T-helper 17 cell (primary cell): Measurements from ENCODE around the gene ELF5. TPM values are rescaled to one million over a fixed set of nuclear protein-coding genes. Genes with fewer than 3 reads are reported as not detected.

Source experiments
- ATAC-seq: fragments of 150-1000 bp; cut with Tn5 transposase; 2 replicates; pipeline ENCODE4 v1.10.0; 2021; ENCODE audit warnings: mild to moderate bottlenecking, moderate library complexity
- DNase-seq, 3 donors: peaks; one replicate each; pipeline versions ENCODE4 v3.0.0 to v3.0.0-alpha.2; 2020 to 2021
- H3K9me3 ChIP-seq: one replicate; pipeline ENCODE4 v1.7.0; 2013; ENCODE audit warnings: low read length, mild to moderate bottlenecking; ENCODE audit not compliant: control insufficient read depth, poor library complexity, severe bottlenecking
- H3K27ac Mint-ChIP-seq: one replicate; pipeline ENCODE4 v1.8.0; 2022; ENCODE audit warnings: mild to moderate bottlenecking, moderate library complexity, mixed read lengths
- H3K27me3 Mint-ChIP-seq: one replicate; pipeline ENCODE4 v1.8.0; 2022; ENCODE audit warnings: mixed read lengths
- H3K36me3 Mint-ChIP-seq: one replicate; pipeline ENCODE4 v1.8.0; 2022; ENCODE audit warnings: low read depth, mixed read lengths
- H3K4me1 Mint-ChIP-seq: one replicate; pipeline ENCODE4 v1.8.0; 2022; ENCODE audit warnings: mild to moderate bottlenecking, mixed read lengths
- H3K4me3 Mint-ChIP-seq: one replicate; pipeline ENCODE4 v1.8.0; 2022; ENCODE audit warnings: mild to moderate bottlenecking, moderate library complexity, mixed read lengths
- total RNA-seq, 4 donors: library from RNA in 2 of 4; stranded (reverse) in 2 of 4; gene quantifications; one replicate each; pipeline ENCODE4 v1.2.3 and lab custom pipeline; 2022 to 2026

Gene ELF5
- total RNA-seq, 2 donors from 2014 or later, result not detected

DNA sequence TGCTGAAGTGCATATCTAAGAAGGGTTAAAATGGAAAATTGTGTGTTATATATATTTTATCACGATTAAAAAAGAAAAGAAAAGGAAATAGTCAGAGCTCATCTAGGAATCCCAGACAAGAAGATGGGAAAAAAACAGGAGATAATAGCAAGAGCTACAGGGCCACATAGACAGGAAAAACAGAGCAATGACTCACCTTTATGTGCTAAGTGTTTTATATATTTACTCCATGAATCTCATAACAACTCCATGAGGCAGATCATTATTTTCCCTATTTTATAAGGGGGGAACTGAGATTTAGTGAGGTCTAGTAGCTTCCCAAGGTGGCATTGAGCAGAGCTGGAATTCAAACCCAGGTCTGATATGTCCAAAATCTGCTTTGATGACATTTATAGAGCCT, 18.1 kb upstream of the ELF5 start:
- H3K27me3 Mint-ChIP-seq, result peaks cover 17% of the 10 kb centered on the region
- H3K4me3 Mint-ChIP-seq, result no peak overlapping the region
- H3K27ac Mint-ChIP-seq, result no peak overlapping the region
- DNase-seq (no peak), ATAC-seq (no peak)
- H3K9me3 ChIP-seq, result peaks cover 3% of the 10 kb centered on the region
- H3K36me3 Mint-ChIP-seq, result no peaks in the 10 kb centered on the region
- no peaks in the 10 kb centered on the region for H3K4me1 Mint-ChIP-seq

DNA sequence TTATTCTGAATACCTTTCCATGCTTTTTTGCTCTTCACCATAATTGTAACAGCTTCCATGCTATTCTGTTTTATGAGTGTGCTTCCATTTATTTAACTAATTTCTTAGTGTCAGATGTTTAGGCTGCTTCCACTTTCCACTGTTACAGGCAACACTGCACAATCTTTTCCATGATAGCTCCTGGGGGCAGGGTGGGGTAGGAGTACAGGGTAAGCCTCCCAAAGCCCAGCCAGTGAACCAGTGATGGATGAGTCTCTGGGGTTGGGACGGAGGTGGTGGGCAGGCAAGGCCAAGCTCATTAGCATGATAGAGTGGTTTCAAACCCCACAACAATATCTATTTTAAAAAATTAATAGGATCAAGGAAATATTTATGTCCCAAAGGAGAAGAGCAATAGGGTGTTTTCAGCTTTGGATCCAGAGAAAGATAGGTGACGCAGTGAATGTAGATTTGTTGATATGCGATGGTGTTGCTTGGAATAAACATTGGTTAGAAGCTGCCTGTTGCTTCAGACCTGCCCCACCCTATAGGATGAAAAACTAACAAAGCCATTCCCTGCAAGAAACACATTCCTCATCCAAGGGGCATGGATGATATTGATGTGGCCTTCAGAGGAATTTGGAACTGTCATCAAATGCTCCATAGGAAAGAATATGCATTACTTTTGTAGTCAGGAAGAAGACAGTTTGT, 17.1 kb upstream of the ELF5 start:
- no peak overlapping the region for H3K27ac Mint-ChIP-seq
- H3K27me3 Mint-ChIP-seq, result peaks cover 26% of the 10 kb centered on the region
- H3K9me3 ChIP-seq, result peaks cover 3% of the 10 kb centered on the region
- H3K4me3 Mint-ChIP-seq, result no peak overlapping the region
- peaks cover 2% of the 10 kb centered on the region for H3K4me1 Mint-ChIP-seq
- ATAC-seq, result no peak
- no peaks in the 10 kb centered on the region for H3K36me3 Mint-ChIP-seq
- no peak for DNase-seq

DNA sequence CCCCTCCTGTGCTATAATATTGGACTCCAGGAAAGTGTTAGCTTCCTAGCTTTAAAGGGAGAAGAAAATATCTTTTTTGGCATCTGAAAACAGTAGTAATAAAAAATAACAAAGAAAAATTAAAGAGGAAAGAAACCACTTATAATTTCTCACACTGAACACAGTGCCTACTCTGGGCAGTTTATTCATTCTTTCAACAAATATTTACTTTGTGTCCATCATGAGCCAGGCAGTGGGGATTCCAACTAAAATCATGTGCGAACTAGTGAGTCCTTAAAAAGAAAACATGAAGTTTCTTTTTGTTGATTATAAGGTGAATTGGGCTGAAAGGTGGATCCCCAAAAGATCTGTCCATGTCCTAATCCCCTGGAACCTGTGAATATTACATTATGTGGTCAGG, 16.0 kb upstream of the ELF5 start:
- peaks cover under 1% of the 10 kb centered on the region for H3K9me3 ChIP-seq
- H3K27ac Mint-ChIP-seq, result no peak overlapping the region
- H3K4me1 Mint-ChIP-seq, result peaks cover 2% of the 10 kb centered on the region
- H3K36me3 Mint-ChIP-seq, result no peaks in the 10 kb centered on the region
- DNase-seq, result no peak
- no peak overlapping the region for H3K4me3 Mint-ChIP-seq
- ATAC-seq, result no peak
- peaks cover 30% of the 10 kb centered on the region for H3K27me3 Mint-ChIP-seq

DNA sequence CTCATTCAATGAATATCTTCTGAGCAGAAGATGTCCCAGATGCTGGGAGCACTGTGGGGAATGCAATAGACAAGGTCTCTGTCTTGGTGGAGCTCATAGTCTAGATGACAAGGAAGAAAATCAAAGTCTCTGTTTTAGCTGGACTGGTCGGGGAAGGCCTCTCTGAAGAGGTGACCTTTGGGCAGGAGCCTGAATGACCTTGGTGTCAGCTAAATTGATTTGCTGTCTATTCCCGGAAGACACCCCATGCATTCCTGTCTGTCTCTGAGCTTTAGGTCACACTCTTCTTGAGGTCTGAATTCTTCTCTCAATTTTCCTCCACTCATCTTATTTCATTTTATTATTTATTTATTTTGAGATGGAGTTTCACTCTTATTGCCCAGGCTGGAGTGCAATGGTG, 14.5 kb upstream of the ELF5 start:
- DNase-seq (no peak), ATAC-seq (no peak)
- Mint-ChIP-seq H3K36me3 (no peaks in the 10 kb centered on the region), H3K27ac (no peak overlapping the region), H3K27me3 (peaks cover 31% of the 10 kb centered on the region), H3K4me1 (peaks cover 2% of the 10 kb centered on the region), H3K4me3 (no peak overlapping the region)
- no peaks in the 10 kb centered on the region for H3K9me3 ChIP-seq

DNA sequence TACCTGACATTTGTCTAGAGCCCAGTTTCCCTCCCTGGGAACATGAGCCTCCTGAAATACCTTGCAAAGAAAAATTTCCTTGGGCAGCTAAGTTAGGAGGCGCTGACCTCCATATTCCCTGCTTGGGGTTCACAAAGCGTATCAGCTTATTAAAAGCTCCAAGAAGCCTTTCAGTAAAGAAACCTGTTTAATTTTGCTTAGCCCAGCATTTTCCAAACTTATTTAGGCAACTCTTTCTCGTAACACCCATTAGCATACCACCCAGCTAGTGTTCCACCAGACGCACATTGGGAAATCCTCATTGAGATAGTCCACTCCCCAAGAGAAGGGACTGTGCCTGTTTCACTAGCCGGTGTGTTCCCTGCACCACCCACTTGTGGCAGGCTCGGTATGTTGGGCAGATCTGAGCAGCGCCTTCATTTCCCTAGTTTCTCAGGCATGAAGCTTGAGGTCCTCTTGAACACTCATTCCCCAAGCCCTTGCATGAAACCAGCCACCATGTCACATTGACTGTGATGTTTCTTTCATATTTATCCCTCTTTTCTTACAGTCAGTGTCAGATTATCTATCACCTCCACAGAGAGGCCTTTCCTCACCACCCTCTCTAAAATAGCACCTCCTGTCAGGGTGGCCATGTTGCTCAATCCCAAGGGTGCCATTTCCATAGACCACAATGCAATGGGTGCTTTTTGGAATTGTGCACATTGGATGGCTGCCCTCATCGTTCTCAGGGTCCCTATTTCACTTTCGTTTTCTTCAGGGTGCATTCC, 12.5 kb upstream of the ELF5 start:
- Mint-ChIP-seq H3K27me3 (peaks cover 31% of the 10 kb centered on the region), H3K4me1 (peaks cover 5% of the 10 kb centered on the region), H3K4me3 (no peak overlapping the region), H3K27ac (no peak overlapping the region), H3K36me3 (peaks cover 2% of the 10 kb centered on the region)
- no peaks in the 10 kb centered on the region for H3K9me3 ChIP-seq
- ATAC-seq, result no peak
- no peak for DNase-seq

DNA sequence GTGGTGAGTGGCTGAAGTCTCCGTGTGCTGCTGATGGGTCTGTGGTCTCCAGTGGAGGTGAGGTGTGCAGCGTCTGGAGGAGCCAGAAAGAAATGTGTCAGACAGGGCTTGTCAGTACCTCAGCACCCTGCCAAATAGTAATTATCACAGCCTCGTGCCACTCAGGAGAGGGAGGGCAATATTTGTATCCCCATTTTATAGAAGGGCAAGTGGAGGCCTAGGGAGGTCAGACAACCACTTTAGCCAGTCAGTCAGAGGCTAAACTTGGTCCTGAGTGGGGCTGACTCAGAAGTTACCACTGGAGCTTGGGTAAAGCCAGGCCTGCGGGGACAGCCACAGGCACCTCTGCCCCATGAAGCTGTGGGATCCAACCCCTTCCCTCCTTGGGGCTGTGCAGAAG, 11.5 kb upstream of the ELF5 start:
- H3K36me3 Mint-ChIP-seq, result peaks cover 2% of the 10 kb centered on the region
- H3K9me3 ChIP-seq, result no peaks in the 10 kb centered on the region
- H3K27ac Mint-ChIP-seq, result no peak overlapping the region
- peaks cover 28% of the 10 kb centered on the region for H3K27me3 Mint-ChIP-seq
- peaks cover 5% of the 10 kb centered on the region for H3K4me1 Mint-ChIP-seq
- no peak for ATAC-seq
- no peak for DNase-seq
- H3K4me3 Mint-ChIP-seq, result no peak overlapping the region

DNA sequence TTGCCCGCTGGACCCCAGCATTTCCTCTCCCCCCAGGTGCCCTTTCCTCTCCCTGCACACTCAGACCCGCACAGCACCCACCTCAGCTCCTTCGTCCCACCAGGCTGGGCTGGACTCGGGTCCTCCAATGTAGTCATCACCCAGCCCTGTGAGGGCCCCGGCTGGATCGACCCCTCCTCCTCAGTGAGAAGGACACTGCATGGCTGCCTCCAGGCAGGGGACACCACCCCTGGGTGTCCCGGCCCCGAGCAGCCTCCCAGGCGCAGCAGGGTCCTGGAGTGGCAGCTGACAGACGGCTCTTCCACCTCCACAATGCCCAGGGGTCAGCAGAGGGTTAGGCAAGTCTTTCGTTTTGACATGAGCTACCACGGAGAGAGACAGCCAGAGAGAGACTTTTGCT, 11.1 kb upstream of the ELF5 start:
- no peak overlapping the region for H3K27ac Mint-ChIP-seq

DNA sequence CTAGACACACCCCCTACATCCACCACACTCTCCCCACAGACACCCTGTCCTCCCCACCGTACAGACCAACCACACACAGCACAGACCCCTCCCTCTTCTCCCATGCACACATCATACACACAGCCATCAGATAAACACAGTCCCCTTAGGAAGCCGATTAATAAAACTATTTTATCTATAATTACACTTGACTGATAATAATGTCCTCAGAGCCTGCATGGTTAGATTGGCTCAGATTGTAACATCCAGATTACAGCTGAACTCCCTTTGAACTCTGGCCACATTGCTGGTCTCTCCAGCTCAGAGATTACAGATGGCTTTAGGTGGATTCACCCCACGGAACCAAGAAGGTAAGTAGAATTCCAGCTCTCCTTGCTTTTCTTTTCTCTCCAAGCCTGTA, 9.5 kb upstream of the ELF5 start:
- Mint-ChIP-seq H3K36me3 (peaks cover 2% of the 10 kb centered on the region), H3K27ac (no peak overlapping the region), H3K4me1 (peaks cover 5% of the 10 kb centered on the region), H3K4me3 (no peak overlapping the region), H3K27me3 (peaks cover 16% of the 10 kb centered on the region)
- DNase-seq (no peak), ATAC-seq (no peak)
- H3K9me3 ChIP-seq, result no peaks in the 10 kb centered on the region

More for the DNA sequence above, 11.1 kb upstream of the ELF5 start:
- Mint-ChIP-seq H3K36me3 (peaks cover 2% of the 10 kb centered on the region), H3K4me3 (no peak overlapping the region), H3K27me3 (peaks cover 24% of the 10 kb centered on the region), H3K4me1 (peaks cover 5% of the 10 kb centered on the region)
- ATAC-seq (no peak), DNase-seq (no peak)
- no peaks in the 10 kb centered on the region for H3K9me3 ChIP-seq

DNA sequence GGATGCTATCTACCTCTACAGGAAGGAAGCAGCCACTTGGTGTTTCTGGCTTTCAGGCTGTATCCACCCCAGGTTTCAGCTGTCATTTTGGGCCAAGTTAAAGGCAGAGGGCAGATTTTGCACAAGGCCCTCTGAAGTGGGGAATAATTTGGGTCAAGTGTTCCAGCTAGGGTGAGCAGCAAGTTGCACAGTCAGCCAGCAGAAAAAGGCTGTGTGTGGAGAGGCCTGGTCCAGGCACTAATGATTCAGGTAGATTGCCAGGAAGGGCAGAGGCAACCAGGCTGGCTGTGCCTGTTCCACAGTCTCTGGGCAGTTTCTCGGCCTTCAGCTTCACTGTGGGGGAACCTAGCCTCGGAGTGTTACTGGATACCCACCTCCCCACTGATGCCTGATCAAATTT, 8.6 kb upstream of the ELF5 start:
- no peak for DNase-seq
- peaks cover 3% of the 10 kb centered on the region for H3K9me3 ChIP-seq
- no peak overlapping the region for H3K27ac Mint-ChIP-seq
- no peak for ATAC-seq
- peaks cover 5% of the 10 kb centered on the region for H3K4me1 Mint-ChIP-seq
- H3K36me3 Mint-ChIP-seq, result peaks cover 2% of the 10 kb centered on the region
- H3K4me3 Mint-ChIP-seq, result no peak overlapping the region
- H3K27me3 Mint-ChIP-seq, result peaks cover 23% of the 10 kb centered on the region

DNA sequence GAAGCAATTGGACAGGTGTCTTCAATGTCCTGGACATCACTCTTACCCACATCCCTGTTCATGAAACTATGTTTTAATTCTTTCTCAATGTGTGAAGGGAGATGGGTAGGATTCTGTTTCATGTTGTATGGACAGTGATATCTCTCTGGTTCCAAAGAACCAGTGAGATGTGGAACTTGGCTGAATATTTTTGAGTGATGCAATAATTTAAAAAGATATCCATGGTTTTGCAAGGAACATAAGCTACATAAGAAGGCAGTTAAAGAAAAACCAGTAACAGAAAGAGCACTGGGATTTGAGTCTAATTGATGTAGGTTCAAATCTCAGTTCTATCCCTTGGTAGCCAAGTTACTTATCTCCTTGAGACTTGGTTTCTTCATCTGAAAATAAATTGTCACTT, 7.7 kb upstream of the ELF5 start:
- peaks cover 22% of the 10 kb centered on the region for H3K27me3 Mint-ChIP-seq
- DNase-seq (no peak), ATAC-seq (no peak)
- H3K36me3 Mint-ChIP-seq, result peaks cover 2% of the 10 kb centered on the region
- H3K27ac Mint-ChIP-seq, result no peak overlapping the region
- peaks cover 3% of the 10 kb centered on the region for H3K4me1 Mint-ChIP-seq
- H3K4me3 Mint-ChIP-seq, result no peak overlapping the region
- H3K9me3 ChIP-seq, result peaks cover 3% of the 10 kb centered on the region

DNA sequence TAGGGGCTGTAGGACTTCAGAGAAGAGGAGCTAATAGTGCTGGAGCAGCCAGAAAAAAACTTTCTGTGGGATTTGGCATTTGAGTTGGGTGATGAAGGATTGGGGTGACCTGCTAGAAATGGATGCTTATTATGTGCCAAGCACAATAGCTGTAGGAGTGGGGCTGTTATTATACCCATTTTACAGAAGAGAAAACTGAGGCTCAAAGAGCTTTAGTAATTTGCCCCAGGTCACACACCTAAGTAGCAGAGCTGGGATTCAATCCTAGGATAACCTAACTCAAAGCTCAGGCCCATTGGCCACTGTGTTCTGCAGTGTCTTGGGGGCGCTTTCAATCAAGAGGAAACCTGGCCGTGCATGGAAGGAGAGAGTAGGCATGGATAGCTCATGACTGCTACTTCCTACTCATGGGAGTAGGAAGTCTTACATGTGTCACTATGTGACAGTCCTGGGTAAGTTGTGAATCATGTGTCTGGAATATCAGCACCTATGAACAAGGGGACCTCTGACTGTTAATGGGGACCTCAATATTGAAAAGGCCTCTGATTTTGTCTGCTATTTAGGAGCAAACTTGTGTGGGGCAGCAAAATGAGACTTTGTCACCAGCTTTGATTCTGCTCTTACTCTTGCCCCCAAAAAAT, 6.1 kb upstream of the ELF5 start:
- Mint-ChIP-seq H3K36me3 (peaks cover 2% of the 10 kb centered on the region), H3K27ac (no peak overlapping the region), H3K27me3 (peaks cover 21% of the 10 kb centered on the region), H3K4me1 (peaks cover 3% of the 10 kb centered on the region), H3K4me3 (no peak overlapping the region)
- H3K9me3 ChIP-seq, result peaks cover 3% of the 10 kb centered on the region
- ATAC-seq, result no peak
- no peak for DNase-seq

DNA sequence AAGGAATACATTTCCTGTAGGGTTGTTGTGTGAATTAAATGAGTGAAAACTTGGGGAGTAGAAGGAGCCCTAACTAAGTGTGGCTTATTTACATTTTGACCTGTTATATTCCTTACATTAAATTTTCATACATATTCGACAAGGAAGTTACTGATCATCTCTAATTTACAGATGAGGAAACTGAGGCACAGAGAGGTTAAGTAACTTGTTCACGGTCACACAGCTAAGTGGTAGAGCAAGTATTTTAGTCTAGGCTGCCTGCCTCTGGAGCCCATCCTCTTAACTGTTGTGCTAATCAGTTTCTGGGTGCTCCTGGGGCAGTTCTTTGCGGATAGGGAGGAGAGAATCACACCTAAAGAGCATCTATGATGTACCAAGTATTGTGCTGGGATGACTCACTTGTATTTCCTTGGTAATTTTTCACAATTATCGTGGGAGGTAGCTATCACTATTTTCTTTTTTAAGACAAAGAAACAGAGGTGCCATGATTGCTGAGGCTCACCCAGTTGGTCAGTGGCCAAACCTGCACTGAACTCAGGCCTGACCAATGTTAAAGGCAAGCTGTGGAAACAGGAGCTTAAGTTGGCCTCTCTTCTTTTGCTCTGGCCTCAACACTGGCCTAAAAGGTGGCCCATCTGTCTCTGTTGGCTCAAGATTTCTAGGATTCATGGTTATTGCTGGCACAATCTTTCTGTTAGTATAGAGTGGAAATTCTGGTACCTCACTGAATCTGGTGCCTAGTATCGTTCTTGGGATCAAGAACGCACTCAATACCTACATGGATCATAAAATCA, 2.9 kb upstream of the ELF5 start:
- Mint-ChIP-seq H3K27me3 (peaks cover 24% of the 10 kb centered on the region), H3K27ac (no peak overlapping the region), H3K4me1 (no peaks in the 10 kb centered on the region), H3K4me3 (no peak overlapping the region), H3K36me3 (no peaks in the 10 kb centered on the region)
- DNase-seq (no peak), ATAC-seq (no peak)
- H3K9me3 ChIP-seq, result peaks cover 6% of the 10 kb centered on the region

DNA sequence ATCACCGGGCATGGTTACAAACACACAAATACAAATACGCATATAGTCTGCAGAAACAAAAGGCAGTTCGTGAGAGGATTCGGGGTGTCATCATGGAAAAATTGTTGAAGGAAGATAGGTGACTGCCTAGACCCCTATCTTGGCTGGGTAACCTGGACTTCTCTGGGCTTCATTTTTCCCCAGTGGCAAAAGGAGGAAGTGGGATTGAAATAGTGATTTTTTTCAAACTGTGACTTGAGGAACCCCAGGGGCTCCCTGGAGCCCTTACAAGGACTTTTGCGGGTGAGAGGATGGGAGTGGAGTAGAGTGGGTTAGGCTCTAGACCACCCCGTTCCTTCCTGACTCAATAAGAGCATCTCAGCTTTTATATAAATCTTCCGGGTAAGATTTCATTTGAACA, 1.0 kb upstream of the ELF5 start:
- ATAC-seq, result no peak
- Mint-ChIP-seq H3K36me3 (no peaks in the 10 kb centered on the region), H3K27me3 (peaks cover 24% of the 10 kb centered on the region), H3K4me3 (no peak overlapping the region), H3K4me1 (no peaks in the 10 kb centered on the region), H3K27ac (no peak overlapping the region)
- DNase-seq, result no peak
- H3K9me3 ChIP-seq, result peaks cover 6% of the 10 kb centered on the region
